HG03159 (cell line): ENCODE measurements around the gene NLRP3.

Experiments
- ATAC-seq: cut with Tn5 transposase; IDR thresholded peaks from one replicate; pipeline ENCODE4 v1.9.1; 2021; ENCODE audit warnings: mild to moderate bottlenecking, moderate library complexity; ENCODE audit not compliant: unreplicated experiment

The NLRP3 gene

GRCh38 chr1:247435759-247436147 lies 19.8 kb downstream of the NLRP3 start:
- no peak for ATAC-seq

GRCh38 chr1:247437551-247438505 lies 21.9 kb downstream of the NLRP3 start:
- no peak for ATAC-seq

- ATAC-seq = peak; percentile 99
Observed at GRCh38 chr1:247440001-247440620, 24.1 kb downstream of the NLRP3 start.

DNA sequence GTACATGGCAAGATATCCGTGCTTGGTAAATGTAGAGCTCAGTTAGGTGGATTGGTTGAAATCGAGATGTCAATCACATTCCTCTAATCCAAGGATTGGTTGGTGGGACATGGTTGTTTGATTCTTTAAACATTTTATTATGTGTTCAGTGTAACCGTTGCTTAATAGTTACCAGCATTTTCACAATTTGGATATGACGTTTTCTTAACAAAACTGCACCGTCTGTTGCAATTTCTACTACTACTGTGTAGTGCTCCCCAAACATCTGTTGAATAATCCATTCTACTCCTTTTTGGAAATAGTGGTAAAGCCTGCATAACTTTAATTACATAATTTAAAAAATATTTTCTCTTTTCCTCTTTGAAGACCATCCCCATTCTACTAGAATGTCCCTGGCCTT lies 25.6 kb downstream of the NLRP3 start:
- ATAC-seq = no peak

- no peak for ATAC-seq
Observed at GRCh38 chr1:247442164-247442563, 26.2 kb downstream of the NLRP3 start.

- no peak for ATAC-seq
Observed at GRCh38 chr1:247443641-247444040, 27.7 kb downstream of the NLRP3 start.

- no peak for ATAC-seq
Observed at GRCh38 chr1:247444571-247444970, 28.6 kb downstream of the NLRP3 start.

GRCh38 chr1:247445526-247446356 lies 29.8 kb downstream of the NLRP3 start:
- no peak for ATAC-seq

- ATAC-seq = no peak
Observed at GRCh38 chr1:247447162-247447909, 31.4 kb downstream of the NLRP3 start.

DNA sequence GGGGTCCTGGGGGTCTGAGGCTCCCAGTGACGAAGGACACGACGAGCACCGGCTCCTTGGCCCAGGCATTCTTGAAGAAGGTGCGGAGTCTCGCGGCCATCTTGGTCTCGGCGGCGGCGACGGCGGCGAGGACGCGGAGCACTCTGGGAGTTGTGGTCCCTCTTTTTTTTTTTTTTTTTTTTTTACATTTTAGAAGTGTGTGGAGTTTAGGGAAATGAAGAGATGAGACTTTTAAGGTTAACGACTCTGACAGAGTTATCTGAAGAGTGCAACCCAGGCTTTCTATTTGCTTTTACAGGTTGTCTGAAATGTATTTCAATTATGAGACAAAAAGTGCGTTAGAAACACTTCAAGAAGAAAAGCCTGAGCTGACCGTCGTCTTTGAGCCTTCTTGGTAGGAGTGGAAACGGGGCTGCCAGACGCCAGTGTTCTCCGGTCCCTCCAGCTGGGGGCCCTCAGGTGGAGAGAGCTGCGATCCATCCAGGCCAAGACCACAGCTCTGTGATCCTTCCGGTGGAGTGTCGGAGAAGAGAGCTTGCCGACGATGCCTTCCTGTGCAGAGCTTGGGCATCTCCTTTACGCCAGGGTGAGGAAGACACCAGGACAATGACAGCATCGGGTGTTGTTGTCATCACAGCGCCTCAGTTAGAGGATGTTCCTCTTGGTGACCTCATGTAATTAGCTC lies 32.3 kb downstream of the NLRP3 start:
- no peak for ATAC-seq

DNA sequence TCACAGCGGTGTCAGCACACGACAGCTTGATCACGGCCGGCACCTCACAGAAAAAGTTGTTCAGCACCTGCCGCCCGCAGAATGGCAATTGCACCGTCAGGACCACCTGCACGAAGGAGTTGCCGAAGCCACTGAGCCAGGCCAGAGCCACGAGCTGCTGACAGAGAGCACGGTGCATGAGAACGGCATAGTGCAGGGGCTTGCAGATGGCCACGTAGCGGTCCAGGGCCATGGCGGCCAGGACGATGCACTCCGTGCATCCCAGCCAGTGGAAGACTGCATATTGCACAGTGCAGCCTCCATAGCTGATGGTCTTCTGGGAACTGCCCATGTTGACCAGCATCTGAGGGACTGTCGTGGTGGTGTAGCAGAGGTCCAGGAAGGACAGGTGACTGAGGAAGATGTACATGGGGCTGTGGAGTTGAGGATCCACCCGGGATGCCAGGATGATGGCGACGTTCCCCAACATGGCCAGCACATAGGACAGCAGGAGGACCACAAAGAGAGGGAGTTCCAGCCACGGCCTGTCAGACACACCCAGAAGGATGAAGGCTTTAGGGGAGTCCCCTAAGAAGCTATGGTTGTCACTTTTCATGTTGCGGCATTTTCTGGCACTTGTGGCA lies 35.5 kb downstream of the NLRP3 start:
- no peak for ATAC-seq

- ATAC-seq = no peak
Observed at GRCh38 chr1:247452447-247453039, 36.6 kb downstream of the NLRP3 start.

- no peak for ATAC-seq
Observed at GRCh38 chr1:247453245-247453644, 37.3 kb downstream of the NLRP3 start.

DNA sequence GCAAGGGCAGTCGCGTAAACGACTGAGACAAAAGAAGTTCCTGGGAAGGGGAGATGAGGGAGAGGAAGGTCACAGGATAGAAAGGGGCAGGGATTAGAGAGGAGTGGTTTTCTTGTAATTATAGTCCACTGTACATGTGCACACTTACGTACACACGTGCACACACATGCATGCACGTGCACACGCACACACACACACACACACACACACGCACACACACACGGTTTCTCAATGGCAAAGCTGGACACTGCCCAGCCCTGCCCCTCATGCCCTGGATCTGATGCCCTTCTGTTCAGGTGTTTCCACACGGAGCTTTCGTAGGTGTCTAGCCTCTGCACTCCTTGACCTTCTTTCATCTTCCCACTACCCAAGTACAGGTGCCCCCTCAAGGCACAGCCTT lies 38.0 kb downstream of the NLRP3 start:
- ATAC-seq = no peak

- ATAC-seq = no peak
Observed at GRCh38 chr1:247456021-247456420, 40.0 kb downstream of the NLRP3 start.

GRCh38 chr1:247456914-247457639 lies 41.1 kb downstream of the NLRP3 start:
- ATAC-seq = no peak

- ATAC-seq = no peak
Observed at GRCh38 chr1:247459507-247459906, 43.5 kb downstream of the NLRP3 start.

- ATAC-seq = no peak
Observed at GRCh38 chr1:247465796-247466195, 49.8 kb downstream of the NLRP3 start.

- ATAC-seq = no peak
Observed at GRCh38 chr1:247467129-247467528, 51.2 kb downstream of the NLRP3 start.
